ENCODE results near the gene GPD2. TPM values are rescaled to one million over a fixed set of nuclear protein-coding genes. Genes with fewer than 3 reads are reported as not detected.

The GPD2 gene
- total RNA-seq, 4 donors from 2014 or later, result 19.5 to 26.0 (median 22.5) TPM

GRCh38 chr2:156429211-156429610 is 7.0 kb upstream of the GPD2 start:
- Histone ChIP-seq H3K27ac (replicated peaks in 1 of 4) (peak overlapping the region in 1 of 4 donors; percentile 13), H3K9me3 (no peaks in the 10 kb centered on the region), H3K27me3 (no peaks in the 10 kb centered on the region), H3K4me1 (peaks cover 0 to 30% (median 21%) of the 10 kb centered on the region in 4 donors), H3K36me3 (no peaks in the 10 kb centered on the region), H3K4me3 (no peak overlapping the region)
- TF ChIP-seq POLR2AphosphoS5 (IDR thresholded peaks at IDR 0.05) (no peak), POLR2A (IDR thresholded peaks at IDR 0.05; ENCODE audit: low read depth) (no peak), EP300 (IDR thresholded peaks at IDR 0.05) (no peak), CTCF (IDR thresholded peaks at IDR 0.05) (no peak)
- DNase-seq (ENCODE audit: extremely low spot score), result no peak
- intact Hi-C loops (cut with DNase I), result no loop called here

DNA sequence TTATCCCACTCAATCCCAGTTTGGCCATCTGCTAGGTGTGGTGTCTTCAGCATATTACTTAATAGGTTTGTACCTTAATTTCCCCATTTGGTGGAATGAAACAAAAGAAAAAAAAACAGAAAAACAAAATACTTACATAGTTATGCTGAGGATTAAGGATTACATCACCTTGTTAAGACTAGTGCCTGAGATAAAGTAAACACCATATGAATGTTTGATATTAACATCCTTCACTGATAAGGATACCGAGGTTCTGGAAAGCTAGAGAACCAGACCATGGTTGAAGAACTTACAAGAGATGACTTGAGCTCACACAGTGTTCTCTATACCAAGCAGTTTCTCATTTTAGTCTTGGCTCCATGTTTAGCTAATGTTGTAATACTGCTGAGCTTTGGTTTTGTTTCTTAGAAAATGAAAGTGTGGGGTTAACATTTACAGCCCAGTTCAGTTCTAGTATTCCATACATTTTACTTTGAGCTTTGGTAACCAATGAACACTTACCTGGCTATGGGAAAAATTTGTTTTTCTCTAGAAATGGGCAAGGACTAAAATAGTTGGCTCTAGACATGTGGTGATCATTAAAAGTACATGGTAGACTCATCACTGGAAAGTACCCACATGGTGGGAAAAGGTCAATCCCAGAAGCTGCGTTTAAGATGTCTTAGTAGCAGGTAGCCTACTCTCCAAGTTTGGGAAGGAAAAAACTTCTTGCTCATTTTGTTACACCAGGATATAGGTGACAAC is 5.8 kb upstream of the GPD2 start:
- H3K27me3 ChIP-seq, result no peaks in the 10 kb centered on the region
- no peaks in the 10 kb centered on the region for H3K9me3 ChIP-seq
- H3K4me1 ChIP-seq, result peaks cover 0 to 40% (median 30%) of the 10 kb centered on the region in 4 donors
- TF ChIP-seq POLR2A (IDR thresholded peaks at IDR 0.05; ENCODE audit: low read depth) (no peak), POLR2AphosphoS5 (IDR thresholded peaks at IDR 0.05) (no peak), EP300 (IDR thresholded peaks at IDR 0.05) (no peak), CTCF (IDR thresholded peaks at IDR 0.05) (no peak)
- H3K36me3 ChIP-seq, result no peaks in the 10 kb centered on the region
- no peak overlapping the region for H3K4me3 ChIP-seq
- peak overlapping the region in 2 of 4 donors; percentile 7 to 8 for H3K27ac ChIP-seq (replicated peaks in 1 of 4)
- no peak for DNase-seq (ENCODE audit: extremely low spot score)
- 93% methylated on average over 2 of the region's 2 CpGs for WGBS
- intact Hi-C loops (cut with DNase I), result no loop called here

- no peak for DNase-seq (ENCODE audit: extremely low spot score)
- Histone ChIP-seq H3K36me3 (no peaks in the 10 kb centered on the region), H3K9me3 (no peaks in the 10 kb centered on the region), H3K4me3 (no peak overlapping the region), H3K27me3 (no peaks in the 10 kb centered on the region), H3K4me1 (peaks cover 0 to 43% (median 31%) of the 10 kb centered on the region in 4 donors), H3K27ac (replicated peaks in 1 of 4) (peak overlapping the region in 1 of 4 donors; percentile 8)
- intact Hi-C loops (cut with DNase I), result no loop called here
- TF ChIP-seq POLR2AphosphoS5 (IDR thresholded peaks at IDR 0.05) (no peak), CTCF (IDR thresholded peaks at IDR 0.05) (no peak), EP300 (IDR thresholded peaks at IDR 0.05) (no peak), POLR2A (IDR thresholded peaks at IDR 0.05; ENCODE audit: low read depth) (no peak)
- 89% methylated on average over 1 of the region's 1 CpG for WGBS
Observed at GRCh38 chr2:156430980-156431358, 5.2 kb upstream of the GPD2 start.

DNA sequence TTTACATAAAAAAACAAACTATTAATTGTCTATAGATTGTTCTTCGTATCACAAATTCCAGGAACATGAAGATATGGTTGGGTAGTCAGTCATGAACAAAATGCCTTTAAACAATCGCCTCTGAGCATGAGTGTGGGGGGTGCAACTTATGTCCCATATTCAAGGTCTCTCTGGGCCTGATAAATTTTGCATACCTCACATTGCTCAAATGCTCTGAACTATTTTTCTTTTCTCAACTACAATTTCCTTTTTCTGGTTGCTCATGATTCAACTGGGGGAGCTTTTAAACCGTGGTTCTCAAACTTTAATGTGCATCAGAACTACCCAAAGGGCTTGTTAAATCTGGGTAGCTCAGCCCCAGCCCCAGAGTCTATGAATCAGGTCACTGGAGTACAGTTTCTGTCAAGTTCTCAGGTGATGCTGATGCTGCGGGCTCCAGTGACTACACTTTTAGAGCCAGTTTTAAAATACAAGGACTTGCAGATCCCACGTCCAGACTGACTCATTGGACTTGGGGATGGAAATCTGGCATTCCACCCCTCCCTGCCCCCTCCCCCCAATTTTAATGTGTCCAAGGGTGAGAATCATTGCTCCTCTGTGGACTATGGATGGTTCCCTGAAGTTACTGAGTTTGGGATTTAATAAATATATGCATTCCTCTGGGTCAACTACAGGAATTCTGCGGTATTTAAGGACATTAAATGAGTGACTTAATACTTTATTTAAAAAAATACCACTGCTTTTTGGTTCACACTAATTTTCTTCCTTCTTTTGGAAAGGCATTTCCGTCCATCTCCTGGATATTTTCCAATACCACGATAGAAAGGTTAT is 1.5 kb upstream of the GPD2 start:
- H3K27me3 ChIP-seq, result no peaks in the 10 kb centered on the region
- no peak for TF ChIP-seq POLR2AphosphoS5 (IDR thresholded peaks at IDR 0.05)
- TF ChIP-seq CTCF (IDR thresholded peaks at IDR 0.05), result no peak
- TF ChIP-seq EP300 (IDR thresholded peaks at IDR 0.05), result no peak
- TF ChIP-seq POLR2A (IDR thresholded peaks at IDR 0.05; ENCODE audit: low read depth), result no peak
- peak overlapping the region; percentile 92 to 99 (median 98) for H3K27ac ChIP-seq (replicated peaks in 1 of 4)
- H3K4me3 ChIP-seq, result peak overlapping the region; percentile 66 to 89 (median 81)
- no peaks in the 10 kb centered on the region for H3K9me3 ChIP-seq
- DNase-seq (ENCODE audit: extremely low spot score), result no peak
- no peaks in the 10 kb centered on the region for H3K36me3 ChIP-seq
- intact Hi-C loops (cut with DNase I), result no loop called here
- WGBS, result 64% methylated on average over 8 of the region's 8 CpGs
- peaks cover 7 to 49% (median 42%) of the 10 kb centered on the region in 4 donors for H3K4me1 ChIP-seq
